ENCODE results near the gene RUVBL1. TPM values are rescaled to one million over a fixed set of nuclear protein-coding genes. Genes with fewer than 3 reads are reported as not detected.

The RUVBL1 gene

GRCh38 chr3:128040041-128040440 is 83.6 kb downstream of the RUVBL1 start:
- no peak for DNase-seq
- H3K18ac ChIP-seq (ENCODE audit: low read depth in 1 of 2, low read length in 2 of 2): no peak overlapping the region
- H2BK120ac ChIP-seq (ENCODE audit: low read depth, low read length): no peak overlapping the region
- no peak overlapping the region for H3K14ac ChIP-seq (ENCODE audit: low read length in 2 of 2)
- H2BK5ac ChIP-seq (ENCODE audit: low read depth, low read length, poor library complexity, severe bottlenecking): no peak overlapping the region
- no peaks in the 10 kb centered on the region for H3K79me1 ChIP-seq (replicated peaks; ENCODE audit: low read length, poor library complexity, severe bottlenecking)
- H2AK5ac ChIP-seq (ENCODE audit: low read length, severe bottlenecking): no peak overlapping the region
- H3K4me3 ChIP-seq (ENCODE audit: insufficient read depth in 1 of 2, low read depth in 1 of 2, low read length in 2 of 2): no peak overlapping the region
- no peak overlapping the region for H2AFZ ChIP-seq (ENCODE audit: low read depth, low read length)
- H4K91ac ChIP-seq (ENCODE audit: low read length): no peak overlapping the region
- H3K4ac ChIP-seq (ENCODE audit: low read depth in 1 of 2, low read length in 2 of 2): no peak overlapping the region
- no peak overlapping the region for H4K8ac ChIP-seq (ENCODE audit: low read length)
- no peak overlapping the region for H3K27ac ChIP-seq (ENCODE audit: low read length, poor library complexity, severe bottlenecking)
- no peak overlapping the region for H3K4me2 ChIP-seq (ENCODE audit: low read length, poor library complexity, severe bottlenecking)
- no peak overlapping the region for H3K23ac ChIP-seq (ENCODE audit: low read length in 2 of 2)
- no peak overlapping the region for H2BK15ac ChIP-seq (ENCODE audit: low read depth, poor library complexity, severe bottlenecking)
- H3K27me3 ChIP-seq (ENCODE audit: control insufficient read depth in 1 of 2, insufficient read depth in 1 of 2, low read length in 2 of 2): peaks cover 4 to 24% of the 10 kb centered on the region in 2 experiments
- no peak overlapping the region for H3K9ac ChIP-seq (ENCODE audit: low read length)
- no peaks in the 10 kb centered on the region for H3K36me3 ChIP-seq (ENCODE audit: control insufficient read depth in 1 of 2, insufficient read depth in 2 of 2, low read depth in 1 of 2, low read length in 2 of 2)
- WGBS: 94% methylated on average over 2 of the region's 3 CpGs
- H3K4me1 ChIP-seq (ENCODE audit: control insufficient read depth, insufficient read depth, low read depth, low read length): no peaks in the 10 kb centered on the region
- no peak overlapping the region for H2BK12ac ChIP-seq (ENCODE audit: low read length in 2 of 2)
- no peaks in the 10 kb centered on the region for H3K9me3 ChIP-seq (ENCODE audit: control insufficient read depth, low read length)

- H4K91ac ChIP-seq (ENCODE audit: low read length): no peak overlapping the region
- H2BK12ac ChIP-seq (ENCODE audit: low read length in 2 of 2): no peak overlapping the region
- no peak overlapping the region for H3K18ac ChIP-seq (ENCODE audit: low read depth in 1 of 2, low read length in 2 of 2)
- H3K27me3 ChIP-seq (ENCODE audit: control insufficient read depth in 1 of 2, insufficient read depth in 1 of 2, low read length in 2 of 2): peaks cover 7 to 27% of the 10 kb centered on the region in 2 experiments
- no peak overlapping the region for H3K4ac ChIP-seq (ENCODE audit: low read depth in 1 of 2, low read length in 2 of 2)
- no peak overlapping the region for H2BK5ac ChIP-seq (ENCODE audit: low read depth, low read length, poor library complexity, severe bottlenecking)
- no peaks in the 10 kb centered on the region for H3K79me1 ChIP-seq (replicated peaks; ENCODE audit: low read length, poor library complexity, severe bottlenecking)
- H2BK15ac ChIP-seq (ENCODE audit: low read depth, poor library complexity, severe bottlenecking): no peak overlapping the region
- H3K9me3 ChIP-seq (ENCODE audit: control insufficient read depth, low read length): no peaks in the 10 kb centered on the region
- H2BK120ac ChIP-seq (ENCODE audit: low read depth, low read length): no peak overlapping the region
- H4K8ac ChIP-seq (ENCODE audit: low read length): no peak overlapping the region
- H3K4me1 ChIP-seq (ENCODE audit: control insufficient read depth, insufficient read depth, low read depth, low read length): no peaks in the 10 kb centered on the region
- no peak overlapping the region for H2AFZ ChIP-seq (ENCODE audit: low read depth, low read length)
- no peak overlapping the region for H3K14ac ChIP-seq (ENCODE audit: low read length in 2 of 2)
- H3K27ac ChIP-seq (ENCODE audit: low read length, poor library complexity, severe bottlenecking): no peak overlapping the region
- H3K36me3 ChIP-seq (ENCODE audit: control insufficient read depth in 1 of 2, insufficient read depth in 2 of 2, low read depth in 1 of 2, low read length in 2 of 2): no peaks in the 10 kb centered on the region
- H3K4me3 ChIP-seq (ENCODE audit: insufficient read depth in 1 of 2, low read depth in 1 of 2, low read length in 2 of 2): no peak overlapping the region
- H3K4me2 ChIP-seq (ENCODE audit: low read length, poor library complexity, severe bottlenecking): no peak overlapping the region
- no peak overlapping the region for H3K9ac ChIP-seq (ENCODE audit: low read length)
- no peak overlapping the region for H2AK5ac ChIP-seq (ENCODE audit: low read length, severe bottlenecking)
- WGBS: no CpG with 5 or more reads among the region's 1 CpG
- no peak overlapping the region for H3K23ac ChIP-seq (ENCODE audit: low read length in 2 of 2)
- no peak for DNase-seq
These were observed 87.5 kb downstream of the RUVBL1 start for GRCh38 chr3:128036119-128036518.

- Histone ChIP-seq H3K27ac (ENCODE audit: low read length, poor library complexity, severe bottlenecking) (no peak overlapping the region), H3K9ac (ENCODE audit: low read length) (no peak overlapping the region), H4K91ac (ENCODE audit: low read length) (no peak overlapping the region), H3K4me2 (ENCODE audit: low read length, poor library complexity, severe bottlenecking) (no peak overlapping the region), H3K36me3 (ENCODE audit: control insufficient read depth in 1 of 2, insufficient read depth in 2 of 2, low read depth in 1 of 2, low read length in 2 of 2) (no peaks in the 10 kb centered on the region), H3K4me3 (ENCODE audit: insufficient read depth in 1 of 2, low read depth in 1 of 2, low read length in 2 of 2) (no peak overlapping the region), H4K8ac (ENCODE audit: low read length) (no peak overlapping the region), H3K4ac (ENCODE audit: low read depth in 1 of 2, low read length in 2 of 2) (no peak overlapping the region), H2AFZ (ENCODE audit: low read depth, low read length) (no peak overlapping the region), H3K4me1 (ENCODE audit: control insufficient read depth, insufficient read depth, low read depth, low read length) (no peaks in the 10 kb centered on the region), H3K79me1 (replicated peaks; ENCODE audit: low read length, poor library complexity, severe bottlenecking) (no peaks in the 10 kb centered on the region), H2BK15ac (ENCODE audit: low read depth, poor library complexity, severe bottlenecking) (no peak overlapping the region), H3K18ac (ENCODE audit: low read depth in 1 of 2, low read length in 2 of 2) (no peak overlapping the region), H3K14ac (ENCODE audit: low read length in 2 of 2) (no peak overlapping the region), H3K23ac (ENCODE audit: low read length in 2 of 2) (no peak overlapping the region), H2BK120ac (ENCODE audit: low read depth, low read length) (no peak overlapping the region), H2AK5ac (ENCODE audit: low read length, severe bottlenecking) (no peak overlapping the region), H3K9me3 (ENCODE audit: control insufficient read depth, low read length) (no peaks in the 10 kb centered on the region), H3K27me3 (ENCODE audit: control insufficient read depth in 1 of 2, insufficient read depth in 1 of 2, low read length in 2 of 2) (peaks cover 15 to 28% of the 10 kb centered on the region in 2 experiments), H2BK5ac (ENCODE audit: low read depth, low read length, poor library complexity, severe bottlenecking) (no peak overlapping the region), H2BK12ac (ENCODE audit: low read length in 2 of 2) (no peak overlapping the region)
- DNase-seq: no peak
These were observed 90.5 kb downstream of the RUVBL1 start for GRCh38 chr3:128033102-128033501.

Small RNAs within 50 kb of the gene (small RNA-seq; reads per million reads assigned to genes)
- gene RNU2-37P (ENCODE audit: low read depth) (not detected), gene RNU6-823P (ENCODE audit: low read depth) (not detected)

Data from mesenchymal stem cell (in vitro differentiated cells and primary cell).